Testis (tissue), 2 donors: ENCODE data around the gene JMJD4.

Experiments
- CTCF ChIP-seq, 3 experiments: fragments of 450-650 bp in 2 of 3; fragments of 200-600 bp in 1 of 3; sonication (generic) in 1 of 3; IDR thresholded peaks; one replicate each; pipeline ENCODE4 v1.5.1; 2016 to 2019; ENCODE audit warnings: antibody characterized with exemption in 3 of 3, mild to moderate bottlenecking in 2 of 3, moderate library complexity in 1 of 3
- POLR2A ChIP-seq: fragments of 450-650 bp; IDR thresholded peaks from one replicate; pipeline ENCODE4 v1.6.1; 2017; ENCODE audit warnings: antibody characterized with exemption, mild to moderate bottlenecking, moderate library complexity

- TF ChIP-seq CTCF (IDR thresholded peaks at IDR 0.05), result no peak
- no peak for TF ChIP-seq POLR2A
Measured at GRCh38 chr1:227764019-227764391, 28.9 kb upstream of the JMJD4 start.
